MM.1S (cell line): Measurements from ENCODE around the gene DHRSX.

Experiments
- DNase-seq: peaks from one replicate; pipeline ENCODE4 v3.0.0-alpha.2; 2015
- H2AFZ ChIP-seq: fragments of 300-600 bp; sonication (generic); 2 replicates; pipeline ENCODE4 v1.6.0; 2016; ENCODE audit warnings: antibody characterized with exemption, low read length
- H3F3A ChIP-seq: fragments of 300-600 bp; sonication (generic); 2 replicates; pipeline ENCODE4 v1.6.1; 2016; ENCODE audit warnings: mild to moderate bottlenecking, antibody characterized with exemption, low read length, moderate library complexity, mixed read lengths; ENCODE audit not compliant: insufficient read depth
- H3K27ac ChIP-seq: fragments of 300-600 bp; sonication (generic); 2 replicates; pipeline ENCODE4 v1.5.1; 2016; ENCODE audit warnings: mild to moderate bottlenecking, low read length
- H3K27me3 ChIP-seq: fragments of 300-600 bp; sonication (generic); replicated peaks from 2 replicates; pipeline ENCODE4 v1.6.0; 2016; ENCODE audit warnings: low read length; ENCODE audit not compliant: insufficient read depth
- H3K36me3 ChIP-seq: fragments of 300-600 bp; sonication (generic); replicated peaks from 2 replicates; pipeline ENCODE4 v1.6.1; 2016; ENCODE audit warnings: mild to moderate bottlenecking, low read length, mixed read lengths; ENCODE audit not compliant: insufficient read depth
- H3K4me1 ChIP-seq: fragments of 300-600 bp; sonication (generic); 2 replicates; pipeline ENCODE4 v1.6.1; 2016; ENCODE audit warnings: low read length, mixed read lengths
- H3K4me2 ChIP-seq: fragments of 300-600 bp; sonication (generic); 2 replicates; pipeline ENCODE4 v1.6.0; 2016; ENCODE audit warnings: low read depth, low read length
- H3K4me3 ChIP-seq: fragments of 300-600 bp; sonication (generic); 2 replicates; pipeline ENCODE4 v1.5.1; 2016; ENCODE audit warnings: low read length, mixed read lengths
- H3K79me2 ChIP-seq: fragments of 300-600 bp; sonication (generic); 2 replicates; pipeline ENCODE4 v1.6.1; 2016; ENCODE audit warnings: mixed run types, low read length, mixed read lengths
- H3K9ac ChIP-seq: fragments of 300-600 bp; sonication (generic); 2 replicates; pipeline ENCODE4 v1.6.1; 2016; ENCODE audit warnings: low read length, mixed read lengths
- H3K9me2 ChIP-seq: fragments of 300-600 bp; sonication (generic); replicated peaks from 2 replicates; pipeline ENCODE4 v1.6.1; 2016; ENCODE audit warnings: mild to moderate bottlenecking, low read length, mixed read lengths; ENCODE audit not compliant: insufficient read depth
- H3K9me3 ChIP-seq: fragments of 300-600 bp; sonication (generic); replicated peaks from 2 replicates; pipeline ENCODE4 v1.6.1; 2016; ENCODE audit warnings: mild to moderate bottlenecking, low read length, mixed read lengths; ENCODE audit not compliant: insufficient read depth
- H4K20me1 ChIP-seq: fragments of 300-600 bp; sonication (generic); 2 replicates; pipeline ENCODE4 v1.6.1; 2016; ENCODE audit warnings: mild to moderate bottlenecking, low read length, moderate library complexity, mixed read lengths; ENCODE audit not compliant: insufficient read depth
- EZH2 ChIP-seq: fragments of 300-600 bp; sonication (generic); optimal IDR thresholded peaks from 2 replicates; pipeline ENCODE3; 2017; ENCODE audit warnings: low read depth, mild to moderate bottlenecking, antibody characterized with exemption, low read length, mixed read lengths
- EZH2phosphoT487 ChIP-seq: fragments of 300-600 bp; sonication (generic); IDR thresholded peaks from 2 replicates; pipeline ENCODE4 v1.6.1; 2018; ENCODE audit warnings: antibody characterized with exemption, low read length
- TF ChIP-seq, protein P1 (sequence below): fragments of 300-600 bp; sonication (generic); IDR thresholded peaks from 2 replicates; pipeline ENCODE4 v1.5.1; 2016; ENCODE audit warnings: antibody characterized with exemption, low read length, mixed read lengths

DHRSX gene

DNA sequence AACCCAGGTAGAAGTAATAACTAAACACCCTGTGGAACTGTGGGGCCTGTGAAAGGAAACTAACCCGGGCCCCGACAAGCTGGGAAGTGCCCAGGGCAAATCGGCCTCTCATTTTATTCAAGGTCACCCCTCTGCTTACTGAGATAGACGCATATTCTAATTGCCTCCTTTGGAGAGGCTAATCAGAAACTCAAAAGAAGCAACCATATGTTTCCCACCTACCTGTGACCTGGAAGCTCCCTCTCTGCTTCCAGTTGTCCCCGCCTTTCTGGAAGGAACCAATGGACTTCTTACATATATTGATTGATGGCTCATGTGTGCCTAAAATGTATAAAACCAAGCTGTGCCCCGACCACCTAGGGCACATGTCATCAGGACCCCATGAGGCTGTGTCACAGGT is 23.1 kb upstream of the DHRSX start:
- Histone ChIP-seq H3F3A (no peaks in the 10 kb centered on the region), H3K9me2 (no peaks in the 10 kb centered on the region), H3K27me3 (no peaks in the 10 kb centered on the region), H3K9me3 (no peaks in the 10 kb centered on the region), H3K4me2 (no peak overlapping the region), H2AFZ (no peak overlapping the region), H3K79me2 (no peaks in the 10 kb centered on the region), H3K27ac (no peak overlapping the region), H4K20me1 (no peaks in the 10 kb centered on the region), H3K4me3 (no peak overlapping the region), H3K4me1 (no peaks in the 10 kb centered on the region), H3K36me3 (no peaks in the 10 kb centered on the region), H3K9ac (no peak overlapping the region)
- no peak for DNase-seq
- TF ChIP-seq EZH2phosphoT487 (no peak), EZH2 (no peak)
- TF ChIP-seq, protein P1, sequence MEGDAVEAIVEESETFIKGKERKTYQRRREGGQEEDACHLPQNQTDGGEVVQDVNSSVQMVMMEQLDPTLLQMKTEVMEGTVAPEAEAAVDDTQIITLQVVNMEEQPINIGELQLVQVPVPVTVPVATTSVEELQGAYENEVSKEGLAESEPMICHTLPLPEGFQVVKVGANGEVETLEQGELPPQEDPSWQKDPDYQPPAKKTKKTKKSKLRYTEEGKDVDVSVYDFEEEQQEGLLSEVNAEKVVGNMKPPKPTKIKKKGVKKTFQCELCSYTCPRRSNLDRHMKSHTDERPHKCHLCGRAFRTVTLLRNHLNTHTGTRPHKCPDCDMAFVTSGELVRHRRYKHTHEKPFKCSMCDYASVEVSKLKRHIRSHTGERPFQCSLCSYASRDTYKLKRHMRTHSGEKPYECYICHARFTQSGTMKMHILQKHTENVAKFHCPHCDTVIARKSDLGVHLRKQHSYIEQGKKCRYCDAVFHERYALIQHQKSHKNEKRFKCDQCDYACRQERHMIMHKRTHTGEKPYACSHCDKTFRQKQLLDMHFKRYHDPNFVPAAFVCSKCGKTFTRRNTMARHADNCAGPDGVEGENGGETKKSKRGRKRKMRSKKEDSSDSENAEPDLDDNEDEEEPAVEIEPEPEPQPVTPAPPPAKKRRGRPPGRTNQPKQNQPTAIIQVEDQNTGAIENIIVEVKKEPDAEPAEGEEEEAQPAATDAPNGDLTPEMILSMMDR: no peak

DNA sequence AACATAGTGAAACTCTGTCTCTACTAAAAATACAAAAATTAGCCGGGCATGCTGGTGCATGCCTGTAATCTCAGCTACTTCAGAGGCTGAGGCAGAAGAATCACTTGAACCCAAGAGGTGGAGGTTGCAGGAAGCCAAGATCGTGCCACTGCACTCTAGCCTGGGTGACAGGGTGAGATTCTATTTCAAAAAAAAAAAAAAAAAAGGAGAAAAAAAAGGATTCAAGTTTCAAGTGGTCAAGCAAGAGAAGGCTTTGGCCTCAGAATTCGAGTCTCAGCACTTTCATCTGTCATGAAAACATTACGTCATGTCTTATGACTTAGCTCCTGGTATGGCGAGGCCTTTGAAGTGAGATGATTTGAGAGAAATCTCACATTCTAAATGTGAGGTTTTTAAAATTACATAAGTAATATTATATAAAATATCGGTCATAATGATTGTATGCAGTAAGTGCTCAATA is 21.2 kb upstream of the DHRSX start:
- peak; percentile 31 for DNase-seq
- Histone ChIP-seq H3K4me2 (no peak overlapping the region), H3K36me3 (no peaks in the 10 kb centered on the region), H3K4me3 (no peak overlapping the region), H4K20me1 (no peaks in the 10 kb centered on the region), H3K27ac (no peak overlapping the region), H3K9ac (no peak overlapping the region), H3K9me2 (no peaks in the 10 kb centered on the region), H3K4me1 (no peaks in the 10 kb centered on the region), H3F3A (no peaks in the 10 kb centered on the region), H3K9me3 (no peaks in the 10 kb centered on the region), H2AFZ (no peak overlapping the region), H3K79me2 (no peaks in the 10 kb centered on the region), H3K27me3 (no peaks in the 10 kb centered on the region)
- TF ChIP-seq EZH2 (no peak), EZH2phosphoT487 (no peak)

DNA sequence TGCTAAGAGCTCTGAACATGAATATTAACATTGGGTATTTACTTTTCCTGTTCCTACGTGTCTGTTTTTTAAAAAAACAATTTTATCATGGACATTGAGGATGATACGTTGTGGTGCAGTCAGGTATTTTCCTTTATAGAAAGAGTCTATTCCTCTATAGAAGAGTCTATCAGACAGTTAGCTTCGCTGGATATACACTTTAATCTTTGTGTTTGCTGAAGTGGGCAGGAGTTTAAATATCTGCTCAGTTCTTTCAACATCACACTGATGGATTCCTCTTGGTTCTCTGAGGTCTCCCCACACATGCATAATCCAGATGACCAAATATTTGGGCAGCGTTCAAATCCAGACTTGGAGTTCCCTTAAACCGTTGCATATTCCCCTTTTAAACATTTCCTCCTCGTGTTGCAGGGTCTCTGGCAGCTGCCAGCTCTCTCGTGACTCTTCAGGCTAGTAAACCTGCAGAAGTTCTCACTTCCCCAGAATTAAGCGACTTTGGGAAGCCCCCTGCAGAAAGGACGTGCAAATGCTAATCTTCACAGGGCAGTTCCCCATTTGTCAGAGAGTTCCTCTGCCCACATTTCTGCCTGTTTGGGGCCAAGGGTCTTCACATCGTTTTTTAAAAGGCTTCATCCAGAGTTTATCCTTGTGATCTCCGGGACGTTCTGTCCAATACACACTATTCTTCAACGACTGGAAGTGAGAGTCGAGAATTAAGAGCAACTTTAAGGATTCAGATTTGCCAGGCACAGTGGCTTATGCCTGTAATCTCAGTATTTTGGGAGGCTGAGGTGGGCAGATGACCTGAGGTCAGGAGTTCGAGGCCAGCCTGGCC is 20.5 kb upstream of the DHRSX start:
- H3K79me2 ChIP-seq: no peaks in the 10 kb centered on the region
- no peak overlapping the region for H3K9ac ChIP-seq
- DNase-seq: no peak

More for the DNA sequence above, 20.5 kb upstream of the DHRSX start:
- no peaks in the 10 kb centered on the region for H3K9me3 ChIP-seq
- no peaks in the 10 kb centered on the region for H3K27me3 ChIP-seq
- H3K4me3 ChIP-seq: no peak overlapping the region
- H3F3A ChIP-seq: no peaks in the 10 kb centered on the region
- no peak overlapping the region for H3K27ac ChIP-seq
- H3K4me1 ChIP-seq: no peaks in the 10 kb centered on the region
- H3K4me2 ChIP-seq: no peak overlapping the region
- no peak overlapping the region for H2AFZ ChIP-seq
- H4K20me1 ChIP-seq: no peaks in the 10 kb centered on the region
- no peaks in the 10 kb centered on the region for H3K36me3 ChIP-seq
- no peaks in the 10 kb centered on the region for H3K9me2 ChIP-seq
- TF ChIP-seq EZH2: no peak
- no peak for TF ChIP-seq EZH2phosphoT487
- TF ChIP-seq, protein P1: no peak
